LNCaP clone FGC (cell line): ENCODE data around the gene UBE2G2.

Experiments
- DNase-seq: peaks from one replicate; pipeline ENCODE4 v3.0.0-alpha.2; 2011; ENCODE audit warnings: low read depth
- H3K4me3 ChIP-seq: 2 replicates; pipeline ENCODE4 v1.5.1; 2011; ENCODE audit warnings: mild to moderate bottlenecking, low read depth, low read length, control low read depth
- TF ChIP-seq, protein P1 (sequence below): IDR thresholded peaks from 2 replicates; pipeline ENCODE4 v1.5.1; 2012; ENCODE audit warnings: mild to moderate bottlenecking; ENCODE audit not compliant: control insufficient read depth, insufficient read depth; ENCODE audit errors: extremely low read depth

The UBE2G2 gene

DNA sequence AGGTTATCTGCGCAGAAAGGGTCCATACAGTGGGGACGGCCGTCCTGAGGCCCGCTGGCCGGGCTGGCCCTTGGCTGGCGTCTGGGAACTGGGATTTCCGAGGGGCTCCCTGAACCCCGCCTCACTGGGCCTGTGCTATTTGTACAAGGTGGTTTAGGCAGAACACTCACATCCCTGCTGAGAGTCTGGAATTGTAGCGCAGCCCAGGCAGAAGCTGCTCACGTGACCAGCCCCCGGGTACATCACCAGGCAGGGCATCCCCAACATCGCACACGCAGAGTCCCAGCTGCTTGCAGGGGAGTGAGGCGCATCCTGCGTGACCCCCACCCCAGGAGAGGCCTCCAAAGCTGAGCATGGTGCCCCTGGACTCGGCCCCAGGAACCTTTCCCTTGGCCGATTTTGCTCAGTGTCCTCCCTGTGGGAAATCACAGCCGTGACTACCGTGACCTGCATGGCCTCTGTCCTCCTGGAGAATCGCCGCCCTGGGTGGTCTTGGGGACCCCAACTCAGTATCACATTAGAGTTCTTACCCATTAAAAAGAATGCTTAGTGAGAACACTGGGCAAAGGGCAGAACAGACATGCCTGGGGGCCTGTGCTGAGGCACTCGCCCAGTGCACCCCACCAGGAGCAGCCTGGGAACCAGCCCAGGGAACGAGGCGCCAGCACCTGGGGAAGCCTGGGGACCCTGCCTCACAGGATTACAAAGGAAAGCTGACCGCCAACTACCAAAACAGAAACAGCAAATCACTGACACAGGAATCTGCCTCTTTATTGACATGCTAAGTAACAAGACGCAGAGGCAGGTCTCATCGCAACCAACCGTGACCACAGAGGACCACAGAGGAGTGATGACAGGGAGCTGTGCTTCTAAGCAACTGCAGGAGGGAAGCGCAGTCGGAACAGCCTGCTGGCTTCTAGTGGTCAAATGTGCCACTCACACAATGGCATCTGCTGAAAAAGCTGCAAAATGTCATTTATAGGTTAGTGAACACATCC is 33.5 kb downstream of the UBE2G2 start:
- DNase-seq, result no peak
- no peak overlapping the region for H3K4me3 ChIP-seq
- TF ChIP-seq, protein P1, sequence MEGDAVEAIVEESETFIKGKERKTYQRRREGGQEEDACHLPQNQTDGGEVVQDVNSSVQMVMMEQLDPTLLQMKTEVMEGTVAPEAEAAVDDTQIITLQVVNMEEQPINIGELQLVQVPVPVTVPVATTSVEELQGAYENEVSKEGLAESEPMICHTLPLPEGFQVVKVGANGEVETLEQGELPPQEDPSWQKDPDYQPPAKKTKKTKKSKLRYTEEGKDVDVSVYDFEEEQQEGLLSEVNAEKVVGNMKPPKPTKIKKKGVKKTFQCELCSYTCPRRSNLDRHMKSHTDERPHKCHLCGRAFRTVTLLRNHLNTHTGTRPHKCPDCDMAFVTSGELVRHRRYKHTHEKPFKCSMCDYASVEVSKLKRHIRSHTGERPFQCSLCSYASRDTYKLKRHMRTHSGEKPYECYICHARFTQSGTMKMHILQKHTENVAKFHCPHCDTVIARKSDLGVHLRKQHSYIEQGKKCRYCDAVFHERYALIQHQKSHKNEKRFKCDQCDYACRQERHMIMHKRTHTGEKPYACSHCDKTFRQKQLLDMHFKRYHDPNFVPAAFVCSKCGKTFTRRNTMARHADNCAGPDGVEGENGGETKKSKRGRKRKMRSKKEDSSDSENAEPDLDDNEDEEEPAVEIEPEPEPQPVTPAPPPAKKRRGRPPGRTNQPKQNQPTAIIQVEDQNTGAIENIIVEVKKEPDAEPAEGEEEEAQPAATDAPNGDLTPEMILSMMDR, result no peak

GRCh38 chr21:44766818-44767354 is 34.7 kb downstream of the UBE2G2 start:
- no peak overlapping the region for H3K4me3 ChIP-seq
- TF ChIP-seq, protein P1, result no peak
- DNase-seq, result no peak

GRCh38 chr21:44766014-44766817 is 35.4 kb downstream of the UBE2G2 start:
- TF ChIP-seq, protein P1, result no peak
- no peak overlapping the region for H3K4me3 ChIP-seq
- no peak for DNase-seq

DNA sequence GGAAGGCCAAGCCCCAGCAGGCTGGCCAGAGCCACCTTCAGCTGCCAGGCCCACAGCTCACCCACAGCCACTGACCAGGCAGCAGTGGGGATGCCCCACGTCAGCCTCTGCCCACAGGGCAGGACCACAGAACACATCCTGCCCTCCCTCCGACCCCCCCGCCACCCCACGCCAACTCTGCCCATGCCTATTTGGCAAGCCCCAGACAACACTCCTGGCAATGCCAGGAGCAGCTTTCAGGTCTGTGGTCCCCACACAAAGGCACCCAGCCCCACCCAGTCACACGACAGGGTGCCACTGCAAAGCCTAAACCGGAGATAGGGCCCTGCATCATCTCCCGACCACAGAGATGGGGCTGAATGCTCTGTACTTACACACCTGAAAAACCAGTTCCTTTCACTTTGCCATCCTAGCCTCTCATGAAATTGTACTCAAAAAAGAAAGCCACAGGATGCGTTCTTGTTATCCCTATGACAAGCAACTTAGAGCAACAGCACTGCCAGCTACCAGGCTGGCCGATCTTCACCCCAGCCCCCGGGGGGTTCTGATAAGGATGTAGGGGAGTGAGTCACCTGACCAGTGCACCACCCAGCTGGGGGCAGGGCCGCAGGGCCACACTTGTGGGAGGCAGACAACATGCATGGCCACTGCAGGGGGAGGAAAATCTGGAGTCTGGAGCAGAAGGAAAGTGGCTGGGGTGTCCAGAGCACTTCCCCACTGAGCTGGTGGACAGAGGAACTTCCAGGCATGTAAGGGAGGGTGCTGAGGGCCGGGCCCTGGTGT is 36.2 kb downstream of the UBE2G2 start:
- no peak for DNase-seq
- H3K4me3 ChIP-seq, result no peak overlapping the region
- TF ChIP-seq, protein P1, result no peak

GRCh38 chr21:44764319-44765230 is 37.0 kb downstream of the UBE2G2 start:
- H3K4me3 ChIP-seq, result no peak overlapping the region
- DNase-seq, result no peak

More at GRCh38 chr21:44764319-44765230, 37.0 kb downstream of the UBE2G2 start:
- TF ChIP-seq, protein P1, result no peak
